Kidney epithelial cell (primary cell): ENCODE measurements around the gene MRPL43. TPM values are rescaled to one million over a fixed set of nuclear protein-coding genes. Genes with fewer than 3 reads are reported as not detected.

Source experiments
- DNase-seq: peaks from one replicate; pipeline ENCODE4 v3.0.0-alpha.2; 2010; ENCODE audit warnings: low read depth
- H3K27me3 ChIP-seq: 2 replicates; pipeline ENCODE4 v1.6.0; 2011; ENCODE audit warnings: low read length; ENCODE audit not compliant: control insufficient read depth, insufficient read depth
- H3K36me3 ChIP-seq: 2 replicates; pipeline ENCODE4 v1.5.1; 2011; ENCODE audit warnings: low read length; ENCODE audit not compliant: control insufficient read depth, insufficient read depth
- H3K4me3 ChIP-seq: 2 replicates; pipeline ENCODE4 v1.5.1; 2011; ENCODE audit warnings: low read depth, mild to moderate bottlenecking, control low read depth, low read length
- total RNA-seq: library from RNA; depleted of rRNA; stranded (reverse); fragments of >200 nt; gene quantifications from 2 replicates; pipeline ENCODE4 v1.2.3, GENCODE V29; 2015
- TF ChIP-seq, protein P1 (sequence below): IDR thresholded peaks from 2 replicates; pipeline ENCODE4 v1.5.1; 2011; ENCODE audit warnings: mild to moderate bottlenecking, moderate library complexity, low read length, control low read depth, inconsistent platforms; ENCODE audit not compliant: insufficient read depth, poor library complexity, severe bottlenecking

MRPL43 gene
- total RNA-seq, 1 donor from 2014 or later: 92.3 TPM

DNA sequence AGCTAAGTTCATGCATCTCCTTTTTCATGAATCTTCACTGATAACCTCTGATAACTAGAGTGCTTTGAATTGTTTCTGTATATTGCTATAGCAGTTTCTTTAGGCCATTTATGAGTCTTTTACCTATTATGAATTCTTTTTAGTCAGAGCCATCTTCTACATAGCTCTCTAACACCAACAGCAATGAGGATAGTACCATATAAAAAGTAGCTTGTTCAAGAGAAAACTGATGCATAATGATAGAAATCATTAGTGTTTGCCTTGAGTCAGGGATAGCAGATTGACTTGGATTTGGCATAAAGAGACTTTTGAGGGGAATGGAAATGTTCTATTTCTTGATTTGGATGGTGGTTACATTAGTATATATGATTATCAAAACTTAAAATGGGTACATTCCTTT lies 43.8 kb downstream of the MRPL43 start:
- H3K27me3 ChIP-seq: no peaks in the 10 kb centered on the region
- peaks cover 1% of the 10 kb centered on the region for H3K36me3 ChIP-seq
- no peak for DNase-seq
- H3K4me3 ChIP-seq: no peak overlapping the region
- TF ChIP-seq, protein P1, sequence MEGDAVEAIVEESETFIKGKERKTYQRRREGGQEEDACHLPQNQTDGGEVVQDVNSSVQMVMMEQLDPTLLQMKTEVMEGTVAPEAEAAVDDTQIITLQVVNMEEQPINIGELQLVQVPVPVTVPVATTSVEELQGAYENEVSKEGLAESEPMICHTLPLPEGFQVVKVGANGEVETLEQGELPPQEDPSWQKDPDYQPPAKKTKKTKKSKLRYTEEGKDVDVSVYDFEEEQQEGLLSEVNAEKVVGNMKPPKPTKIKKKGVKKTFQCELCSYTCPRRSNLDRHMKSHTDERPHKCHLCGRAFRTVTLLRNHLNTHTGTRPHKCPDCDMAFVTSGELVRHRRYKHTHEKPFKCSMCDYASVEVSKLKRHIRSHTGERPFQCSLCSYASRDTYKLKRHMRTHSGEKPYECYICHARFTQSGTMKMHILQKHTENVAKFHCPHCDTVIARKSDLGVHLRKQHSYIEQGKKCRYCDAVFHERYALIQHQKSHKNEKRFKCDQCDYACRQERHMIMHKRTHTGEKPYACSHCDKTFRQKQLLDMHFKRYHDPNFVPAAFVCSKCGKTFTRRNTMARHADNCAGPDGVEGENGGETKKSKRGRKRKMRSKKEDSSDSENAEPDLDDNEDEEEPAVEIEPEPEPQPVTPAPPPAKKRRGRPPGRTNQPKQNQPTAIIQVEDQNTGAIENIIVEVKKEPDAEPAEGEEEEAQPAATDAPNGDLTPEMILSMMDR: no peak

DNA sequence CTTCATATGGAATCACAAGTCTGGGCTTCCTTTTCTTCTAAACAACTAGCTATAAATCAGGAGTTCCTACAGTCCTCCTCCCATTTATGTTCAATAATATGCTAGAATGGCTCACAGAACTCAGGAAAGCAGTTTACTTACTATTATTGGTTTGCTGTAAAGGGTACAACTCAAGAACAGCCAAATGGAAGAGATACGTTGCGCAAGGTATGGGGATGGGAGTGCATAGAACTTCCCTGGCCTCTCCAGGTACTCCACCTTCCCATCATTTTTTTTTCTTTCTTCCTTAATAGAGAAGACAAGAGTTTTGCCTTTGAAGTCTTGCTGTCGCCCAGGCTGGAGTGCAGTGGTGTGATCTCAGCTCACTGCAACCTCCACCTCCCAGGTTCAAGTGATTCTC lies 45.1 kb downstream of the MRPL43 start:
- H3K4me3 ChIP-seq: no peak overlapping the region
- DNase-seq: no peak
- TF ChIP-seq, protein P1: no peak
- H3K36me3 ChIP-seq: peaks cover 1% of the 10 kb centered on the region
- H3K27me3 ChIP-seq: no peaks in the 10 kb centered on the region

DNA sequence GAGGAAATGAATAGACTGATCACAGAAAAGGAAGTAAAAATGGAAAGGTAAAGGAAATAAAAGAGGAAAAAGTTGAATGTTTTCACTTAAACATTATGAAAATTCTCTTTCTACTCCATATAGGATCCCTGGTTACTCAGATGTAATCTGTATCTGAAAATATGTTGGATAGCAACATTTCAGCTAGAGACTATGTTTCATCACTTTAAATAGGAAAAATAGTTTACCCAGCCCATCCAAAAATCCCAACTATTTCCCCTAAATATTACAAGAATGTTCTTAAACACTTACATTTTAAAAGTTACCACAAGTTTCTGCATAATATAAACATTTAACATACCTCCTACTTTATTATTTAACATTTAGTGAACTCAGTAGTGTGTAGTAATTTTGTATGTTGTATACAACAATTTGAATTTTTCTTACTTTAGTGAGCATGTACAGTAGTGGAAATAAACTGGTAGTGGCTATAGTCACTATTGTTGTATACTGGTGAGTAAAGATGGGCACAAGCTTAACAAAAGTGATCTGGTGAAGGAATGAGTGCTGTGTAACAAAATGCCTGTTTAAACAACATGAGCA lies 47.4 kb downstream of the MRPL43 start:
- TF ChIP-seq, protein P1: no peak
- Histone ChIP-seq H3K36me3 (peaks cover 1% of the 10 kb centered on the region), H3K27me3 (no peaks in the 10 kb centered on the region), H3K4me3 (no peak overlapping the region)
- DNase-seq: no peak

Other genes starting within 250 kb of the MRPL43 start
- 5.1 and 7.9 TPM in 2 replicates for gene PAX2, start 241.9 kb downstream of the MRPL43 start, total RNA-seq
- gene SLF2, start 74.5 kb downstream of the MRPL43 start, total RNA-seq: 19.7 and 22.2 TPM in 2 replicates
- 4.7 and 7.2 TPM in 2 replicates for gene SEMA4G, start 18.0 kb downstream of the MRPL43 start, total RNA-seq
- gene TWNK, start within 50 bp of the MRPL43 start, total RNA-seq: 14.0 and 14.1 TPM in 2 replicates
- gene LZTS2, start 12.3 kb upstream of the MRPL43 start, total RNA-seq: 118 and 125 TPM in 2 replicates
- gene PDZD7, start 43.6 kb upstream of the MRPL43 start, total RNA-seq: 1.2 and 3.5 TPM in 2 replicates
- gene SFXN3, start 43.7 kb upstream of the MRPL43 start, total RNA-seq: 59.4 and 77.4 TPM in 2 replicates
- 2.0 and 4.8 TPM in 2 replicates for gene KAZALD1, start 74.5 kb upstream of the MRPL43 start, total RNA-seq
- not detected in 2 replicates for gene TLX1, start 143.8 kb upstream of the MRPL43 start, total RNA-seq
- not detected in 2 replicates for gene LBX1, start 242.0 kb upstream of the MRPL43 start, total RNA-seq